Stimulated activated effector memory CD8-positive, alpha-beta T cell treated with anti-CD3 and anti-CD28 coated beads, Interleukin-12 subunit alpha, Interleukin-12 subunit beta, amount 100 ng/mL, for 72 hours (primary cell): ENCODE measurements around the gene TEX19.
A peak's percentile ranks its signal among the peaks of the same experiment; 100 is the strongest.

Experiments
- ATAC-seq: fragments of 150-1000 bp; cut with Tn5 transposase; 2 replicates; pipeline ENCODE4 v1.10.0; 2021
- DNase-seq, 2 donors: peaks; one replicate each; pipeline ENCODE4 v3.0.0; 2021 to 2022; ENCODE audit warnings: low spot score in 2 of 2
- H3K27ac Mint-ChIP-seq: one replicate; pipeline ENCODE4 v1.8.0; 2022; ENCODE audit warnings: mild to moderate bottlenecking, mixed read lengths
- H3K36me3 Mint-ChIP-seq: one replicate; pipeline ENCODE4 v1.8.0; 2022; ENCODE audit warnings: mild to moderate bottlenecking, mixed read lengths
- H3K4me1 Mint-ChIP-seq: one replicate; pipeline ENCODE4 v1.8.0; 2022; ENCODE audit warnings: mixed read lengths
- H3K4me3 Mint-ChIP-seq: one replicate; pipeline ENCODE4 v1.8.0; 2022; ENCODE audit warnings: mild to moderate bottlenecking, mixed read lengths
- H3K9me3 Mint-ChIP-seq: one replicate; pipeline ENCODE4 v1.8.0; 2022; ENCODE audit warnings: mixed read lengths

Gene TEX19

DNA sequence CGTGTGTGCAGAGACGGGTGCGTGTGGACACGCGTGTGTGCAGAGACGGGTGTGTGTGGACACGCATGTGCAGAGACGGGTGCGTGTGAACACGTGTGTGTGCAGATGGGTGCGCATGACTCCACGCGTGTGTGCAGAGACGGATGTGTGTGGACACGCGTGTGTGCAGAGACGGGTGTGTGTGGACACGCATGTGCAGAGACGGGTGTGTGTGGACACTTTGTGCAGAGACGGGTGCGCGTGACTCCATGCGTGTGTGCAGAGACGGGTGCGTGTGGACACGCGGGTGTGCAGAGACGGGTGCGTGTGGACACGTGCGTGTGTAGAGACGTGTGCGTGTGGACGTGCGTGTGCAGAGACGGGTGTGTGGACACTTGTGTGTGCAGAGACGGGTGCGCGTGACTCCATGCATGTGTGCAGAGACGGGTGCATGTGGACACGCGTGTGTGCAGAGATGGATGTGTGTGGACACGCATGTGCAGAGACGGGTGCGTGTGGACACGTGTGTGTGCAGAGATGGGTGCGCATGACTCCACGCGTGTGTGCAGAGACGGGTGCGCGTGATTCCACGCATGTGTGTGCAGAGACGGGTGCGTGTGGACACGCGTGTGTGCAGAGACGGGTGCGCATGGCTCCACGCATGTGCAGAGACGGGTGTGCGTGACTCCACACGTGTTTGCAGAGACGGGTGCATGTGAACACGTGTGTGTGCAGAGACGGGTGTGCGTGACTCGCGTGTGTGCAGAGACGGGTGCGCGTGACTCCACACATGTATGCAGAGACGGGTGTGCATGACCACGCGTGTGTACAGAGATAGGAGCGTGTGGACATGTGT lies 40.1 kb upstream of the TEX19 start:
- Mint-ChIP-seq H3K36me3 (peaks cover 36% of the 10 kb centered on the region), H3K27ac (no peak overlapping the region), H3K9me3 (no peaks in the 10 kb centered on the region), H3K4me3 (no peak overlapping the region), H3K4me1 (peaks cover 50% of the 10 kb centered on the region)
- ATAC-seq, result no peak
- DNase-seq, result no peak

DNA sequence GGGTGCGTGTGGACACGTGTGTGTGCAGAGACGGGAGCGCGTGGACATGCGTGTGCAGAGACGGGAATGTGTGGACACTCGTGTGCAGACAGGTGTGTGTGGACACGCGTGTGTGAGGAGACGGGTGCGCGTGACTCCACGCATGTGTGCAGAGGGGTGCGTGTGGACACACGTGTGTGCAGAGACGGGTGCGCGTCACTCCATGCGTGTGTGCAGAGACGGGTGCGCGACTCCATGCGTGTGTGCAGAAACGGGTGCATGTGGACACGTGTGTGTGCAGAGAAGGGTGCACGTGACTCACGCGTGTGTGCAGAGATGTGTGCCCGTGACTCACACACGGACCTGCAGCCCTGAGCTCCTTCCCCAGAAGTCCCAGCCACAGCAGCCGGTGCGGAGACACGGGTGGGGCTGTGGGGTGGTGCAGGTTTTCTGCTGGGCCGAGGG lies 39.4 kb upstream of the TEX19 start:
- no peak overlapping the region for H3K4me3 Mint-ChIP-seq
- H3K4me1 Mint-ChIP-seq, result peaks cover 49% of the 10 kb centered on the region
- H3K36me3 Mint-ChIP-seq, result peaks cover 35% of the 10 kb centered on the region
- ATAC-seq (no peak), DNase-seq (no peak)
- H3K9me3 Mint-ChIP-seq, result no peaks in the 10 kb centered on the region
- H3K27ac Mint-ChIP-seq, result no peak overlapping the region

DNA sequence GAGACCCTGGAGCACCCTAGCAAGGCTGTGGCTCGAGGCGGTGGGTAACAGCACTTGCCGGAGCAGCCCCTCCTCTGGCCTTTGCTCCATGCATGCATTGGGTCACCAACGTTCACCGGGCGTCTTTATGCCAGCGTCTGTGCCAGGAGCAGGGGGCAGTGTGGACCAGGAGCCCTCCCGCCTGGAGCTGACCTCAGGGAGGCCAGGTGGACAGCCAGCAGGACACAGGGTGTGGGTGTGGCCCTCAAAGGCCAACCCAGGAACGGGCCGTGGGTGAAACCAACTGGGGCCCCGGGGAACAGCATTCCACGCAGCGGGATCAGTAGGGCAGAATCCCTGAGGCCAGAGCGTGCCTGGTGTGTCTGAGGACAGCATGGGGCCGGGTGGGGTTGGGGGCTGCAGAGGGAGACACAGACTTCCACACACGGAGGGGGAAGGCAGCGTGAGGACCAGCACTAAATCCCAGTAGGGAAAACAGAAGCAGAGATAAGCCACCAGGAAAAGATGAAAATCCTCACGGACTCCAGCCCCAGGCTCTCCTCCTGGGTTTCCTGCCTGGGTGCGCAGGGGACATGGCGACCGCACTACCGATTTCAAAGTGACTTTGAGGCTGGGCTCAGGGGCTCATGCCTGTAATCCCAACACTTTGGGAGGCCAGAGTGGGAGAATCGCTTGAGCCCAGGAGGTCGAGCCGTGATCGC lies 38.8 kb upstream of the TEX19 start:
- ATAC-seq, result no peak
- Mint-ChIP-seq H3K36me3 (peaks cover 30% of the 10 kb centered on the region), H3K4me3 (no peak overlapping the region), H3K4me1 (peaks cover 55% of the 10 kb centered on the region), H3K27ac (peak overlapping the region; percentile 96), H3K9me3 (no peaks in the 10 kb centered on the region)
- no peak for DNase-seq

- Mint-ChIP-seq H3K9me3 (no peaks in the 10 kb centered on the region), H3K36me3 (peaks cover 29% of the 10 kb centered on the region), H3K4me1 (peaks cover 47% of the 10 kb centered on the region), H3K4me3 (no peak overlapping the region), H3K27ac (peak overlapping the region; percentile 96)
- DNase-seq (peak; percentile 80 to 85), ATAC-seq (peak; percentile 66)
Observed at GRCh38 chr17:82320956-82321927, 37.8 kb upstream of the TEX19 start.

- no peaks in the 10 kb centered on the region for H3K9me3 Mint-ChIP-seq
- DNase-seq (no peak), ATAC-seq (no peak)
- peaks cover 30% of the 10 kb centered on the region for H3K36me3 Mint-ChIP-seq
- peak overlapping the region; percentile 96 for H3K27ac Mint-ChIP-seq
- peaks cover 42% of the 10 kb centered on the region for H3K4me1 Mint-ChIP-seq
- no peak overlapping the region for H3K4me3 Mint-ChIP-seq
Observed at GRCh38 chr17:82321947-82322466, 37.0 kb upstream of the TEX19 start.

DNA sequence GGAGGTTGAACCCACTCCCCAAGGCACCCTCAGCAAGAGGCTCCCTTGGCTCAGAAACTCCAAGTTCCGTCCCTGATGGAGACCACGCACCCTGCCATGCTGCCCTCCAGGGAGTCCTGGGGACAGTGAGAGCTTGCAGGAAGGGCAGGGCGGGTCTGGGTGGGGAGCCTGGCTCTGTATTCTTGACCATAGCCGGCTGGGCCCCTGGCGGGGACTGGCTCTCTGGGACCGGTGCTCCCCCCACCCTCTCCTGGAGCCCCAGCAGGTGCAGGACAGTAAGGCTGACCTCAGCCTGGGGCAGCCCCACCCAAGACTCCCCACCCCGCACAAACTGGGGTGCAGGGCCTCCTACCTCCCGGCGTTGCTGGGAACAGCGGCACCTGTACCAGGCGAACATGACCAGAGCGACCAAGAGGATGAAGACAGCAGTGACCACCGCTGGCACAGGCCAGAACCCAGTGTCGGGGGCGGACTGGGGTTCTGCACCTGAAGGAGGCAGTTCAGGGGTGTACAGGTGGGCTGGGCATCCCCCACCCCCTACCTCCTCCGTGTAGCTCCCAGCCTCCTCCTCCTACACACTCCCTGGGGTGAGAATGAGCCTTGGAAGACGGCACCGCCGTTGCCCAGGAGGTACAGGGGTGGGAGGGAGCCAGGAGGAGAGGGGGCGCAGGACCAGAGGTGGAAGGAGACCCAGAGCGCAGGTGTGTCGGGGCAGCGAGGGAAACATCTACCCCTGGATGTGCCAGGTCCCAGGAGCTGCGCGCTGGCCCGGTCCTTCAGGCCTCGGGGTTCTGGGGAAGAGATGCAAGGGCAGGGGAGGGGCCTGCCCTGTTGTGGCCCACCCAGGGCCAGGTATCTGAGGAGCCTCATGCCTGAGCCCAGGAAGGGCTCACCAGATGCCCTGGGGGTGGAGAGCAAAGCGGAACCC lies 36.3 kb upstream of the TEX19 start:
- H3K4me1 Mint-ChIP-seq, result peaks cover 42% of the 10 kb centered on the region
- peak overlapping the region; percentile 96 for H3K27ac Mint-ChIP-seq
- ATAC-seq (no peak), DNase-seq (no peak)
- H3K4me3 Mint-ChIP-seq, result no peak overlapping the region
- peaks cover 24% of the 10 kb centered on the region for H3K36me3 Mint-ChIP-seq
- H3K9me3 Mint-ChIP-seq, result no peaks in the 10 kb centered on the region

DNA sequence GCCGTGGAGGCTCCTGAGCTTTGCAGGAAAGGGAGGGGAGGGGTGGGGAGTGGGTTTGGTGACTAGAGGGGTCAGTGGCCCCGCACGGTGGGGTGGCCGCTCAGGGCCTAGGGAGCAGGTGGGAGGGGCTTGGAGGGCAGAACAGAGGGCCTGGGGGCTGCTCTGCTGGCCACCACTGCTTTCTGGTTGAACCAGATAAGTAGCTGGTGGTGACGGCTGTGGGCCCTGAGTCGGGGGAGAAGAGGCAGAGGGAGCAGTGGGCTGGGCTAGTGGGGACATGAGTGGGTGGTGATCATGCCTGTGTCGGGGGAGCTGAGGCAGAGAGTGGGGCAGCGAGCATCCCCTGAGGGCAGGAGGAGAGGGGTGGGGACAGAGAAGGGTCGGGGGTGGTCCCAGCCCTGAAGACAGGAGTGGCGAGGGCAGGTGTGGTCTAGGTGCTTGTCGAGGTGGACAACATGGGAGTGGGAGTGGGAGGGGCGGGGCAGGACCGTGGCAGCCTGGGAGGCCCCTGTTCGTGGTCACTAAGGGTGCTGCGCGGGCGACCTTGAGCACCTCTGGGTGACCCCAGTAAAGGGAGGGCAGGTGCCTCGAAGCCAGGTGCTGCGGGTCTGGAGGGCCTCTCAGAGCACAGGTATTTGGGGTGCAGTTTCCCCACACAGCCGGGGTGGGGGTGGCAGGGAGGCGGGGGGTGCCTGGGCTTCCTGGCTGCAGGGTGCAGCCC lies 35.4 kb upstream of the TEX19 start:
- Mint-ChIP-seq H3K36me3 (peaks cover 24% of the 10 kb centered on the region), H3K9me3 (no peaks in the 10 kb centered on the region), H3K27ac (peak overlapping the region; percentile 96), H3K4me3 (no peak overlapping the region), H3K4me1 (peaks cover 42% of the 10 kb centered on the region)
- ATAC-seq (no peak), DNase-seq (no peak)

DNA sequence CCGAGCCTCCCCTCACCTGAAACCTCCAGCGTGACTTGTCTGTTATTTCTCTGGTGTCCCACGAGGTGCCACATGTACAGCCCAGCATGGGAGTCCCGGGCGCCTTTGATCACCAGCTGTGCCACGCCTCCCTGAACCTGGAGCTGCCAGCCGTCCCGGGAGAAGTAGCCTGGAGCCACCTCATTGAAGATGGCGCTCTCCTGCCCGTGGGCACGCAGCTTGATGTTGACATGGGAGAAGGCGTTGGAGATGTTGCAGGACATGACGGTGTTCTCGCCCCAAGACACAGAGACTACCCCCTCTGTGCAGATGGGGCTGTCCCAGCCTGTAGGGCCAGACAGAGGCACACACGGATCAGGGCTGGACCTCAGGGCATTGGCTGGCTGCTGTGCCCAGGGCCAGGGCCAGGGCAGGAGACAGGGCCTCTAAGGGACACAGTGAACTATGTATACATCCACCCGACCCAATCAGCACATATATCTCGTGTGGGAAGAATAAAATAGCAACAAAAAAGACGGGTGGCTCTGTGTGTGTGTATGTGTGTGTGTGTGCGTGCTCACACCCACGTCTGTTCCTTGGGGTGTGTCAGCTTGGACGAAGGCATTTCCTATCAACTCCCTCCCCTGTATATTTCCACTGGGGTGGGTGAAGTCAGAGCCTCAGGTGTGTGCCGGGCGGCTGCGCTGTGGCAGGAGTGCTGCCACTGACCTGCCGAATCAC lies 34.3 kb upstream of the TEX19 start:
- Mint-ChIP-seq H3K4me1 (peaks cover 42% of the 10 kb centered on the region), H3K9me3 (no peaks in the 10 kb centered on the region), H3K36me3 (peaks cover 24% of the 10 kb centered on the region), H3K4me3 (no peak overlapping the region), H3K27ac (peak overlapping the region; percentile 96)
- DNase-seq, result no peak
- peak; percentile 4 for ATAC-seq

DNA sequence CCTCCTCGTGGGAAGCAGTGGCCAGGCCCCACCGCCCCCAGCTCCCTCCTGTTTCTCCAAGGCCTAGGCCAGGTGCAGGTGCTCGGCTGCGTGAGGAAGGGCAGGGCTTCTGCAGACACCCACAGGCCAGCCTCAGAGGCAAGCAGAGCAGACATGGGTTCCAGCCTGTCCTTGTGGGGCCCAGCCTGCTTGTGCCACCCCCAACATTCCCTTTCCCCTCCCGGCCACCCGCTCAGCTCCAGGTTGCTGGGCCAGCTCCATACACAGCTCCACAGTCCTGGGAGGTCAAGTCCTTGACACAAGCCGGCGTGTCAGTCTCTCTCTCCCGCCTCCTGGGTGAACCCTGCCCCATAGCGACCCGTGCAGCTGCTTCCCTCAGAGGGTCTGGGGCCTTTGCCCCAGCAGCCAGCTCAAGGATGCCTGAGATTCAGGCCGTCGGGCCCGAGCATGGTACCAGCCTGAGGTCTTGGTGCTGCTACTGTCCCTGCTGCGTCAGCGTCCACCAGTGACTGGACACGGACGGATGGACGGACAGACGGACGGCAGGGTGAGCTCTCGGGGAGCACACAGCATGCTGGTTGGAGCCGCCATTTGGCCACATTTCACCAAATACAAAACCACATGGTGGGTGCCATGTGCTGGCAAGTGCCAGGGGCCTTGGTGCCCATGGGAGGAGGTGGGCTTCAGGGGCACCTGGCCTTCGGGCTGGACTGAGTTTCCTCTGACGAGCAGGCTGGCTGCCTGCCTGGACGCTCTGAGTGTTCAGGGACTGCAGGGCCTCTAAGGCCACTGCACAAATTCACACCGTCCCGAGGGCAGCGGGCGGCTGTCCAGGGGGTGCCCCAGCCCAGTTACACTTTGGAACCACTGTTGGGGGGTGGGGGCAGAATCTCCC lies 33.5 kb upstream of the TEX19 start:
- Mint-ChIP-seq H3K4me3 (no peak overlapping the region), H3K9me3 (no peaks in the 10 kb centered on the region), H3K36me3 (peaks cover 24% of the 10 kb centered on the region), H3K4me1 (peaks cover 40% of the 10 kb centered on the region), H3K27ac (no peak overlapping the region)
- no peak for DNase-seq
- no peak for ATAC-seq

DNA sequence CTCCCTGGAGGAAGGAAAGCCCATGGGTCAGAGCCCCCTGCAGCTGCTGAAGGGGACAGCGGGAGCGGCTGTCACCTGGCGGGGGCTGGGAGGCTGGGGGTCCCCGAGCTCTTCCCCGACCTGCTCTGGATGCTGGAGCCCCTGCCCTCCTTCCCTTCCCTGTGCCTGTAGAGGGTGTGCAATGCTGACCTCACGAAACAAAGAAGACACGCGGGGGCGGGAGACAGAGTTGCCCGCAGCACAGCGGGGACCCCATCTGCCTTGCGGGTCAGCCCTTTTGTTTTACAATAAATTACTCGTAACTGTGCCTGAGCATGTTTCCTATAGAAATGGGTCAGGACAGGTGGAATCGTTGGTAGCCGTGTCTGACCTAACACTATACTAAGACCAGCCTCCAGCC lies 31.8 kb upstream of the TEX19 start:
- Mint-ChIP-seq H3K4me1 (peaks cover 33% of the 10 kb centered on the region), H3K4me3 (no peak overlapping the region), H3K27ac (peak overlapping the region; percentile 48), H3K36me3 (peaks cover 15% of the 10 kb centered on the region), H3K9me3 (no peaks in the 10 kb centered on the region)
- ATAC-seq (no peak), DNase-seq (no peak)

DNA sequence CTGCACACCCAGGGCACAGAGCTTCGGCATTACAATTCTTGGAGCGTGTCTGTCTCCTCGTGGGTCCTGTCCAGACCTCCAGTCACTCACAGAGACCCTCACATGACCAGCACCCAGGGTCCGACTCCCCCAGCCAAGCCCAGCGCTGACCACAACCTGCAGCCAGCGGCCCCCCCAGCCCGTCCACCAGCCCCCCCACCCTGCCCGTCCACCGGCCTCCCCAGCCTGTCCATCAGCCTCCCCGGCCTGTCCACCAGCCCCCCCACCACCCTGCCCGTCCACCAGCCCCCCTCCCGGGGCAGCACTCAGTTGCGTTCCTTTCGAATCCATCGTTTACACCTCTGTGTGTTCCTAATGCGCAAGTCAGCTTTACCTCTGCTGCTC lies 31.3 kb upstream of the TEX19 start:
- Mint-ChIP-seq H3K27ac (peak overlapping the region; percentile 48), H3K4me3 (no peak overlapping the region), H3K9me3 (no peaks in the 10 kb centered on the region), H3K4me1 (peaks cover 33% of the 10 kb centered on the region), H3K36me3 (peaks cover 15% of the 10 kb centered on the region)
- DNase-seq (no peak), ATAC-seq (no peak)

DNA sequence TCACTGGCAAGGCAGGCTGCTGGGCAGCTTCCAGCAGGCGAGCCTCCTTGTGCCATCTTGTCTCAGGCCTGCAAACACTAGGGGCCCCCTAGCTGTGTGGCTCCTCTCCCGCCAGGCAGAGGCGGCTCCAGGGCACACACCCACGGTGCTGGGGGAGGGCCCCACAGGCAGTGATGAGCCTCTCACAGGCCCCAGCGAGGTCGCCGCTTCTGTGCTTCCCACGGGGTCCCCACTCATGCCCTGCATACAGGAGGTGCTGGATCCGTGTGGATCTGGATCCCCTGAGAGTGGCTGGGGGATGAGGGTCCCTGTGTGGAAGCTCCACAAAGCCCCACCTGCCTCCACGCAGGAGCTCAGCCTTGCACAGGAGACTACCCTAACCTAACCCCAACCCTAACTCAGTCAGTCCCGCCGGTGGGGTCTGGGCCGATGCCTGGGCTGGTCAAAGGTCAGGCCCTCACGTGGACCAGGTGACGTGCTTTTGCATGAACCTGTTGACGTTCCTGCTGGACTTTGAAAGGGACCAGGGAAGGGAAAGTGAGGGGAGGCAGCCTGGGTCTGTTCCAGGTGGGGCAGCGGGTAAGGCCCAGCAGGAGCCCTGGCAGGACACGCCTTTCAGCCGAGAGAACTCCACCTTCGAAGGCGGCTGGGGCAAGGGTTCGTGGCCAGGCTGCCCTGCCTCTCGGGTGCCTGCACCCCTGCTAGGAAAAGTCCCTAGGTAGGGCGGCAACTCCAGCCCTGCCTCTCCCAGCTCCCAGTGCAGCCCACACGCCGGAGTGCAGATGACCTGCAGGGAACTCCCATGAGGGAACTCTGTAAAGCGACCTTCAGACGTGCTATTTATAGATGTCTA lies 30.7 kb upstream of the TEX19 start:
- DNase-seq (no peak), ATAC-seq (no peak)
- Mint-ChIP-seq H3K27ac (no peak overlapping the region), H3K36me3 (peaks cover 15% of the 10 kb centered on the region), H3K4me1 (peaks cover 31% of the 10 kb centered on the region), H3K4me3 (no peak overlapping the region), H3K9me3 (no peaks in the 10 kb centered on the region)
